Stimulated activated CD8-positive, alpha-beta memory T cell treated with anti-CD3 and anti-CD28 coated beads, Interleukin-15, amount 100 ng/mL, for 48 hours (primary cell): Measurements from ENCODE around the gene AGPAT4.

ENCODE experiments used
- DNase-seq, 2 donors: peaks; one replicate each; pipeline ENCODE4 v3.0.0-alpha.2; 2020; ENCODE audit warnings: low read depth in 2 of 2

Gene AGPAT4

GRCh38 chr6:161254464-161255253 is 19.2 kb downstream of the AGPAT4 start:
- no peak for DNase-seq

GRCh38 chr6:161254126-161254463 is 19.8 kb downstream of the AGPAT4 start:
- no peak for DNase-seq

GRCh38 chr6:161251345-161251744 is 22.5 kb downstream of the AGPAT4 start:
- DNase-seq, result no peak

DNA sequence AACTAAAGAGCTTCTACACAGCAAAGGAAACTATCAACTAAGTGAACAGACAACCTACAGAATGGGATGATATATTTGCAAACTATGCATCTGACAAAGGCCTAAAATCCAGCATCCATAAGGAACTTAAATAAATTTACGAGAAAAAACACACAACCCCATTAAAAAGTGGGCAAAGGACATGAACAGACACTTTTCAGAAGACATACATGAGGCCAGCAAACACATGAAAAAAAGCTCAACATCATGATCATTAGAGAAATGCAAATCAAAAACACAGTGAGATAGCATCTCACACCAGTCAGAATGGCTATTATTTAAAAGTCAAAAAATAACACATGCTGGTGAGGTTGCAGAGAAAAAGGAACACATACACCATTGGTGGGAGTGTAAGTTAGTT is 24.5 kb downstream of the AGPAT4 start:
- DNase-seq, result no peak

GRCh38 chr6:161246725-161247124 is 27.1 kb downstream of the AGPAT4 start:
- DNase-seq, result no peak

DNA sequence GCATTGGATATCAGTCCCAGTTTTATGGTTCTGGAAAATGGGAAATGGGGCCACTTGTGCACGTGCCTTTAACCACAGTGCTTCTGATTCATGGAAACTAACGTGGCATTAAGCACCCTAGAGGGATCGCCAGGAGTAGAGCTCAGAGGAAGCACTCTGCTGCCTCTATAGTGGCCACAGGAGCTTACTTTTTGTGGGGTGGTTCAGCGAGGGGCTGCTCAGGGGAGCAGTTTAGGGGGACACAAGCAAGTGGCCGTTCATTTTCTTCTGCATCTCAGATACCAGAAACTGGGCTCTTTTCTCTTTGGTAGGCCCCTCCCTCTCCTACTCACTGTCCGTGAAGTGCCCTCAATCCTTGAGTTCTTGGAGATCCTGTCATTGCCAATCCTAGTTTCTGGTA is 28.5 kb downstream of the AGPAT4 start:
- no peak for DNase-seq

GRCh38 chr6:161244725-161245124 is 29.1 kb downstream of the AGPAT4 start:
- DNase-seq, result no peak

DNA sequence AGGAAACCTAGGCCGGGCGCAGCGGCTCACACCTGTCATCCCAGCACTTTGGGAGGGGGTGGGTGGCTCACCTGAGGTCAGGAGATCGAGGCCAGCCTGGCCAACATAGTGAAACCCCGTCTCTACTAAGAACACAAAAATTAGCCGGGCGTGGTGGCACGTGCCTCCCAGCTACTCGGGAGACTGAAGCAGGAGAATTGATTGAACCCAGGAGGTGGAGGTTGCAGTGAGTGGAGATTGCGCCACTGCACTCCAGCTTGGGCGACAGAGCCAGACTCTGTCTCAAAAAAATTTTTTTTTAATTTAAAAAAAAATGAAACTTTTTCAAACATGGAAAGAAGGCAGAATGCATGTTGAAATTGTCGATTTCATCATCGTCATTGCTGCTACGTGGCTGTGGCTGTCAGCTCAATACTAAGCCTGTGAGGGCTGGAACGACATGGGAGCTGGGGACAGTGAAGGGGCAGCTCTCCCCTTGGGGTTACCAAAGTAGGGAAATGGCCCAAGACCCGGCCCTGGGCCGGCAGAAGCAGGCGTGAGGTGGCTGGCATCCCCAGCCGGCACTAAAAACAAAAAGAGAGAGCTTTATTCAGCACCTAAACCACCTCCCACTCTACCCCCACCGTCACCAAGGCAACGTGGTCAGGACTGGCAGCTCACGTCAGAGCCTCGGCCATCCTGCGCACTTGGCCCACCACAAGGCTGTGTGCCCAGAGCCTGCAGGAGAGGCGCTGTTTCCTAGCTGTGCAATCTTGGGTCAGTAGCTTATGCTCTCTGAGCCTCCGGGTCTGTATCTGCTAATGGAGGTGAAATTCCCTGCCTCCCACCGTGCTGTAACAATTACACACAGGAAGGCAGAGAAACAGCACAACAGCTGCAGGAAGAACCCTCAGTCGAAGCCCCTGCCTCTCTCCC is 30.8 kb downstream of the AGPAT4 start:
- peak; percentile 34 to 38 for DNase-seq

GRCh38 chr6:161242113-161242512 is 31.7 kb downstream of the AGPAT4 start:
- no peak for DNase-seq

- no peak for DNase-seq
Measured at GRCh38 chr6:161239001-161239400, 34.9 kb downstream of the AGPAT4 start.

DNA sequence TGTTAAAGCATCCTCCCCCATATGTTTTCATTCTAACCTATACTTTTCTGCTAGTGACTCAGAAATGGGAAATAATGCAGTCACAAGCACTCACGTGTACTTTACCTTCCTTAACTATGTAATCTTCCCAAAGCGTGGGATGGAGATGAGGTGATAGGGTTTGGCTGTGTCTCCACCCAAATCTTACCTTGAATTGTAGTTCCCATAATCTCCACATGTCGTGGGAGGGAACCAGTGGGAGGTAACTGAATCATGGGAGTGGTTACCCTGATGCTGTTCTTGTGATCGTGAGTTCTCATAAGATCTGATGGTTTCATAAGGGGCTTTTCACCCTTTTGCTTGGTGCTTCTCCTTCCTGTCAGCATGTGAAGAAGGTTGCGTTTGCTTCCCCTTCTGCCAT is 35.4 kb downstream of the AGPAT4 start:
- no peak for DNase-seq

GRCh38 chr6:161238081-161238480 is 35.8 kb downstream of the AGPAT4 start:
- DNase-seq, result no peak

GRCh38 chr6:161237176-161237575 is 36.7 kb downstream of the AGPAT4 start:
- no peak for DNase-seq

DNA sequence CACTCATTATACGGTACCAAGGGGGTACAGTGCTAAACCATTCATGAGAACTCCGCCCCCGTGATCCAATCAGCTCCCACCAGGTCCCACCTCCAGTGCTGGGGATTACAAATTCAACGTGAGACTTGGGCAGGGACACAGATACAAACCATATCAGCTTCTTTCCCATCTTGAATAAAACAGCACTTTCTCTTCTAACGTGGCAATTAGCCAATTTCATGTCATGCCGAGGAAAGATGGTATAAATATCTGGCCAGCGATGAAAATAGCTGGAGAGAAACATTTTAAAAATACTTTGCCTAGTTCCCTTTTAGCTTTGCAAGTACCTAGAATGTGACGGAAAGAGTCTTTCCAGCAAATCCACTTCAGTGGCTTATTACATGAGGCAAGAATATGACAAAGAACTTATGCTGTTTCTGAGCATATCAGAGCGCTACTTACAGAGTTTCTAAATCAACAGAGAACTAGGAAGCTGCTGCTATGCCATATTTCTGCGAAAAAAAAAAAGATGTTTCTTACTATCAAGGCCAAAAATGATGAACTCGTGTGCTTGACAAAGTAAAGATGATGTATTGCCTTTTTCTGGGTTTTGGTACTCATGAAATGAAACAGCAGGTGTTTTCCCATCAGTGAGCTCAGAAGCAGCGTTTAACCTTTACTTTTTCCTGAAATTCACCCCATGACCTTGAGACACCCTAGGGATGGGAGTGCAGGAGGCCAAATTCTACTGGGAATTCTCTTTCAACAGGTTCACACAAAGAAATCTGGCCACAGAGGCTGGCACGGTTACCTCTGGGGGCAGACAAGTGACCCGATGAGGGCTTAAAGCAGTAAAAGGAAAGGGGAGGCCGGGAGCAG is 37.9 kb downstream of the AGPAT4 start:
- no peak for DNase-seq

DNA sequence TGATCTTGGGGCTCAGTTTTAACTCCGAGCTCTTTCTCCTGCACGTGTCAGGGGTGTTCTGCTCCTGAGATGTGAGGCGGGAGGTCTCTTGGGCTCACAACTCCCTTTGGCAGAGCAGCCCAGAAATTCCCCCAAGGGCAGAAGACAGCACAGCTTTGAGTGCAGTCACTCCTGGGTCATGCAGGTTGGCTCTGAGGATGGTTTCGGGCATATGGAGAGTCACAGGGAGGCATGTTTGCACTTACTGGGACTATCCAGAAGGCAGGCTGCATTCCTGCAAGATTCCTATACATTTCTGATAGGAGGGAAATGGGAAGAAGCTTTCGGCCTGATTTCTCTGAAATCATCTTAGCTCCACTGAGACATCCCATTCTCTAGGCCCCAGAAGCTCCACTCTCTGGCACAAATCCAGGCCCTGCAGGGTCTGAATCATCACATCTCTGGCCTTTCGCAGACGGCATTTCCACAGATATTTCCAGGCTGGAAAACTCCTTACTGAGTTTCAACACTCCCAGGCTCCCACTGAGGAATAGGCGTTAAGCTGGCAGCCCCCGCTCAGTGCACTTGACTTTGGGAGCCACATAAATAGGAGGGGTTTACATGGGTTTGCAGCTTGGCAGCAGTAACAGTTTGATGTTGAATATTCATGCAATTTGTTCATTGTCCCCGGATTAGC is 39.7 kb downstream of the AGPAT4 start:
- no peak for DNase-seq

GRCh38 chr6:161232467-161232866 is 41.4 kb downstream of the AGPAT4 start:
- no peak for DNase-seq

DNA sequence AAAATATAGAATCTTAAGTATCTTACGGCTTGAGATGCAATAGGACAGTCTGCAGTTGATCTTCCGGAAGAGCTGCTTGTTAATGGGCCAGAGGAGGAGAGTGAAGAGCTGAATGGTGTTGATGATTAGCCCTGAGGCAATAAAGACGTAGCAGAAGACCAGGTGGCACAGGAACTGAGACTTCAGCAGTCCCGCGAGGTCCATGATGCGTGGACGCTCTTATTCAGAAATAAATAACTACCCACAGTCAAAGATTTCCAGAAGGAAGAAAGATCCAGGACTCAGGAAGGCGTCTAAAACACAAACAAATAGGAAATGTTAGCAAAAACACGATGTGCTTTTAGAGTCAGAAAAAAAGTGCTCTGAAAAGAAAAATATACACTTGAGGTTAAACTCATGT is 41.9 kb downstream of the AGPAT4 start:
- DNase-seq, result no peak

- DNase-seq, result no peak
Measured at GRCh38 chr6:161230339-161230738, 43.5 kb downstream of the AGPAT4 start.

DNA sequence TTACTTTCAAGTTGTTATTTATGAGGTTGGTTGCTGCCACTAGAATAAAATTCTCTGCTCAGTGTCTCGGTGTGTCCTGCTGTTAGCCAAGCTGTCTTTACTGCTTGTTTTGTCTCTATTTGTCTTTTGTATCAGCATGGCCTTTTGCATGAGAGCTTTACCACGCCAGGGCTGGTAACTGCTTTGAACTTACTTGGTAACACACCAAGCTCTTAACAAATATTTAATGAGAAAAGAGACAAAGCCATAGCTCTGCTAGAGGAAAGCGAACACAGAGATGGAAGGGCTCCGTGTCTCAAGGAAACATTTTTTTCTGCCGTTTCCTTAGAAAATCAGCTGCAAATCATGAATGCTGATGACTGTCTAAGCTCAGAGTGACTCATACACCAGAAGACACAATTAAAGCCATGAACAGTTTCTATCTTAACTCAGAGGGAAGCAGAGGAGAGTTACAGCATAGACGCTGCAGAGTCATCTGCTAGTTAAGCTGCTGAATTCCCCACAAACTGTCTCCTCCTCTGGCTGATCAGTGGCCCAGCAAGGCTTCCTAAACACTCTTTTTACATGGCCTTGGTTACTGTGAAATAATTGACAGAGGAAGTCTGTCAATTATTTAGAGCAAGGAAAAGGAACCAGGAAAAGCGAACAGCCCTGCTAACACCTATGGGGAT is 44.8 kb downstream of the AGPAT4 start:
- DNase-seq, result no peak

GRCh38 chr6:161228096-161228495 is 45.8 kb downstream of the AGPAT4 start:
- no peak for DNase-seq
